GM12878 (cell line): ENCODE data around the gene SCARB2.

Experiments used
- BRCA1 ChIP-seq: IDR thresholded peaks from 2 replicates; pipeline ENCODE4 v1.6.1; 2011; ENCODE audit warnings: low read depth, low read length, improper control_type of control experiment
- CBX3 ChIP-seq: fragments of 200-600 bp; sonication (generic); IDR thresholded peaks from 2 replicates; pipeline ENCODE4 v1.6.1; 2016; ENCODE audit warnings: low read depth, borderline replicate concordance
- CEBPB ChIP-seq, 2 experiments: fragments of 150-350 bp in 1 of 2; IDR thresholded peaks; 2 replicates each; pipeline ENCODE4 v1.6.1; 2012 to 2014; ENCODE audit warnings: low read depth in 2 of 2, low read length in 2 of 2, borderline replicate concordance in 1 of 2, inconsistent platforms in 1 of 2
- DPF2 ChIP-seq: fragments of 450-650 bp; IDR thresholded peaks from 2 replicates; pipeline ENCODE4 v1.6.1; 2017; ENCODE audit warnings: mild to moderate bottlenecking
- PKNOX1 ChIP-seq: fragments of 450-650 bp; IDR thresholded peaks from 2 replicates; pipeline ENCODE4 v1.6.1; 2016; ENCODE audit warnings: mild to moderate bottlenecking
- RAD21 ChIP-seq: IDR thresholded peaks from 2 replicates; pipeline ENCODE4 v1.6.1; 2011; ENCODE audit warnings: mild to moderate bottlenecking, low read depth, low read length, moderate library complexity; ENCODE audit not compliant: insufficient read depth
- RFX5 ChIP-seq: IDR thresholded peaks from 2 replicates; pipeline ENCODE4 v1.6.1; 2011; ENCODE audit warnings: low read depth, low read length, improper control_type of control experiment
- SMAD1 ChIP-seq: fragments of 450-650 bp; IDR thresholded peaks from 2 replicates; pipeline ENCODE4 v1.6.1; 2018; ENCODE audit warnings: mild to moderate bottlenecking, low read depth; ENCODE audit not compliant: partially characterized antibody
- USF2 ChIP-seq: IDR thresholded peaks from 2 replicates; pipeline ENCODE4 v1.6.1; 2011; ENCODE audit warnings: low read depth, low read length, improper control_type of control experiment, borderline replicate concordance

GRCh38 chr4:76216524-76216923 lies 2.9 kb upstream of the SCARB2 start:
- TF ChIP-seq RAD21 (no peak), DPF2 (no peak), USF2 (no peak), BRCA1 (no peak), SMAD1 (no peak), CEBPB (IDR thresholded peaks at IDR 0.05; ENCODE audit: borderline replicate concordance in 1 of 2, low read depth in 2 of 2, low read length in 2 of 2) (no peak), PKNOX1 (no peak), CBX3 (no peak), RFX5 (no peak)
